Measurements from ENCODE around the gene NDFIP1.
A peak's percentile ranks its signal among the peaks of the same experiment; 100 is the strongest.

Gene NDFIP1

GRCh38 chr5:142107036-142107735 lies 1.4 kb upstream of the NDFIP1 start:
- H3K9me3 ChIP-seq (ENCODE audit: control insufficient read depth, insufficient read depth, low read length): no peaks in the 10 kb centered on the region
- no peak overlapping the region for H3K9ac ChIP-seq (ENCODE audit: low read depth, low read length)
- H3K36me3 ChIP-seq (ENCODE audit: control insufficient read depth, insufficient read depth, low read length): no peaks in the 10 kb centered on the region
- H3K4me3 ChIP-seq (ENCODE audit: low read depth, low read length): no peak overlapping the region
- H3K27me3 ChIP-seq (ENCODE audit: control insufficient read depth, insufficient read depth, low read length): peaks cover 29% of the 10 kb centered on the region
- no peak overlapping the region for H3K27ac ChIP-seq (ENCODE audit: low read depth, low read length)
- H3K4me1 ChIP-seq (ENCODE audit: control insufficient read depth, insufficient read depth, low read length): 0 out of 2 replicates have a peak, but pooled peaks cover 11% of the 10 kb centered on the region

GRCh38 chr5:142107736-142108431 lies 695 bp upstream of the NDFIP1 start:
- H3K27me3 ChIP-seq (ENCODE audit: control insufficient read depth, insufficient read depth, low read length): peaks cover 29% of the 10 kb centered on the region
- peak overlapping the region; percentile 88 for H3K4me3 ChIP-seq (ENCODE audit: low read depth, low read length)
- no peaks in the 10 kb centered on the region for H3K9me3 ChIP-seq (ENCODE audit: control insufficient read depth, insufficient read depth, low read length)
- H3K4me1 ChIP-seq (ENCODE audit: control insufficient read depth, insufficient read depth, low read length): 0 out of 2 replicates have a peak, but pooled peaks cover 11% of the 10 kb centered on the region
- H3K27ac ChIP-seq (ENCODE audit: low read depth, low read length): peak overlapping the region; percentile 75
- H3K36me3 ChIP-seq (ENCODE audit: control insufficient read depth, insufficient read depth, low read length): no peaks in the 10 kb centered on the region
- peak overlapping the region; percentile 89; the same call in 1 of the 2 replicates for H3K9ac ChIP-seq (ENCODE audit: low read depth, low read length)

- Histone ChIP-seq H3K27ac (ENCODE audit: low read depth, low read length) (peak overlapping the region; percentile 75), H3K36me3 (ENCODE audit: control insufficient read depth, insufficient read depth, low read length) (no peaks in the 10 kb centered on the region), H3K9ac (ENCODE audit: low read depth, low read length) (peak overlapping the region; percentile 89), H3K9me3 (ENCODE audit: control insufficient read depth, insufficient read depth, low read length) (no peaks in the 10 kb centered on the region), H3K4me1 (ENCODE audit: control insufficient read depth, insufficient read depth, low read length) (peaks cover 21% of the 10 kb centered on the region), H3K4me3 (ENCODE audit: low read depth, low read length) (peak overlapping the region; percentile 88), H3K27me3 (ENCODE audit: control insufficient read depth, insufficient read depth, low read length) (peaks cover 29% of the 10 kb centered on the region)
These were observed 909 bp downstream of the NDFIP1 start for GRCh38 chr5:142109331-142110045.

GRCh38 chr5:142110046-142110531 lies 1.5 kb downstream of the NDFIP1 start:
- Histone ChIP-seq H3K27me3 (ENCODE audit: control insufficient read depth, insufficient read depth, low read length) (peaks cover 29% of the 10 kb centered on the region), H3K9me3 (ENCODE audit: control insufficient read depth, insufficient read depth, low read length) (no peaks in the 10 kb centered on the region), H3K9ac (ENCODE audit: low read depth, low read length) (no peak overlapping the region), H3K36me3 (ENCODE audit: control insufficient read depth, insufficient read depth, low read length) (no peaks in the 10 kb centered on the region), H3K27ac (ENCODE audit: low read depth, low read length) (no peak overlapping the region), H3K4me3 (ENCODE audit: low read depth, low read length) (peak overlapping the region; percentile 88), H3K4me1 (ENCODE audit: control insufficient read depth, insufficient read depth, low read length) (peaks cover 24% of the 10 kb centered on the region)

GRCh38 chr5:142110988-142111687 lies 2.6 kb downstream of the NDFIP1 start:
- H3K4me3 ChIP-seq (ENCODE audit: low read depth, low read length): no peak overlapping the region
- H3K27me3 ChIP-seq (ENCODE audit: control insufficient read depth, insufficient read depth, low read length): peaks cover 29% of the 10 kb centered on the region
- no peak overlapping the region for H3K9ac ChIP-seq (ENCODE audit: low read depth, low read length)
- no peak overlapping the region for H3K27ac ChIP-seq (ENCODE audit: low read depth, low read length)
- peaks cover 24% of the 10 kb centered on the region for H3K4me1 ChIP-seq (ENCODE audit: control insufficient read depth, insufficient read depth, low read length)
- H3K9me3 ChIP-seq (ENCODE audit: control insufficient read depth, insufficient read depth, low read length): no peaks in the 10 kb centered on the region
- H3K36me3 ChIP-seq (ENCODE audit: control insufficient read depth, insufficient read depth, low read length): no peaks in the 10 kb centered on the region

- no peaks in the 10 kb centered on the region for H3K9me3 ChIP-seq (ENCODE audit: control insufficient read depth, insufficient read depth, low read length)
- H3K36me3 ChIP-seq (ENCODE audit: control insufficient read depth, insufficient read depth, low read length): no peaks in the 10 kb centered on the region
- no peak overlapping the region for H3K9ac ChIP-seq (ENCODE audit: low read depth, low read length)
- H3K27ac ChIP-seq (ENCODE audit: low read depth, low read length): no peak overlapping the region
- no peak overlapping the region for H3K4me3 ChIP-seq (ENCODE audit: low read depth, low read length)
- H3K27me3 ChIP-seq (ENCODE audit: control insufficient read depth, insufficient read depth, low read length): peaks cover 12% of the 10 kb centered on the region
- peaks cover 22% of the 10 kb centered on the region for H3K4me1 ChIP-seq (ENCODE audit: control insufficient read depth, insufficient read depth, low read length)
These were observed 6.1 kb downstream of the NDFIP1 start for GRCh38 chr5:142114687-142115086.

GRCh38 chr5:142115937-142116614 lies 7.5 kb downstream of the NDFIP1 start:
- Histone ChIP-seq H3K4me1 (ENCODE audit: control insufficient read depth, insufficient read depth, low read length) (peaks cover 13% of the 10 kb centered on the region), H3K36me3 (ENCODE audit: control insufficient read depth, insufficient read depth, low read length) (no peaks in the 10 kb centered on the region), H3K4me3 (ENCODE audit: low read depth, low read length) (no peak overlapping the region), H3K27me3 (ENCODE audit: control insufficient read depth, insufficient read depth, low read length) (no peaks in the 10 kb centered on the region), H3K27ac (ENCODE audit: low read depth, low read length) (no peak overlapping the region), H3K9ac (ENCODE audit: low read depth, low read length) (no peak overlapping the region), H3K9me3 (ENCODE audit: control insufficient read depth, insufficient read depth, low read length) (no peaks in the 10 kb centered on the region)

- Histone ChIP-seq H3K9ac (ENCODE audit: low read depth, low read length) (no peak overlapping the region), H3K27ac (ENCODE audit: low read depth, low read length) (no peak overlapping the region), H3K4me1 (ENCODE audit: control insufficient read depth, insufficient read depth, low read length) (peaks cover 13% of the 10 kb centered on the region), H3K36me3 (ENCODE audit: control insufficient read depth, insufficient read depth, low read length) (peaks cover 4% of the 10 kb centered on the region; the same call in 1 of the 2 replicates), H3K4me3 (ENCODE audit: low read depth, low read length) (no peak overlapping the region), H3K27me3 (ENCODE audit: control insufficient read depth, insufficient read depth, low read length) (no peaks in the 10 kb centered on the region), H3K9me3 (ENCODE audit: control insufficient read depth, insufficient read depth, low read length) (no peaks in the 10 kb centered on the region)
These were observed 9.1 kb downstream of the NDFIP1 start for GRCh38 chr5:142117579-142118151.

GRCh38 chr5:142118155-142118686 lies 9.6 kb downstream of the NDFIP1 start:
- H3K4me3 ChIP-seq (ENCODE audit: low read depth, low read length): no peak overlapping the region
- H3K4me1 ChIP-seq (ENCODE audit: control insufficient read depth, insufficient read depth, low read length): peaks cover 13% of the 10 kb centered on the region
- H3K27me3 ChIP-seq (ENCODE audit: control insufficient read depth, insufficient read depth, low read length): no peaks in the 10 kb centered on the region
- peaks cover 4% of the 10 kb centered on the region; the same call in 1 of the 2 replicates for H3K36me3 ChIP-seq (ENCODE audit: control insufficient read depth, insufficient read depth, low read length)
- no peak overlapping the region for H3K27ac ChIP-seq (ENCODE audit: low read depth, low read length)
- no peak overlapping the region for H3K9ac ChIP-seq (ENCODE audit: low read depth, low read length)
- no peaks in the 10 kb centered on the region for H3K9me3 ChIP-seq (ENCODE audit: control insufficient read depth, insufficient read depth, low read length)

All from HUES48 (cell line).